ENCODE data around the gene KLHL5. TPM values are rescaled to one million over a fixed set of nuclear protein-coding genes. Genes with fewer than 3 reads are reported as not detected.

Gene KLHL5
- total RNA-seq, 1 donor from 2014 or later: 65.9 TPM

GRCh38 chr4:39021631-39022030 lies 40.4 kb upstream of the KLHL5 start:
- H3K9me3 Mint-ChIP-seq: peaks cover 6% of the 10 kb centered on the region
- Histone ChIP-seq H3K27ac (no peak overlapping the region), H3K4me2 (no peak overlapping the region), H3K79me2 (ENCODE audit: low read depth) (no peaks in the 10 kb centered on the region), H3F3A (ENCODE audit: low read depth) (no peaks in the 10 kb centered on the region), H3K4me3 (no peak overlapping the region), H4K20me1 (ENCODE audit: low read depth) (no peaks in the 10 kb centered on the region), H2AFZ (replicated peaks) (no peak overlapping the region), H3K4me1 (no peaks in the 10 kb centered on the region), H3K9me3 (ENCODE audit: low read depth) (no peaks in the 10 kb centered on the region), H3K27me3 (no peaks in the 10 kb centered on the region), H3K36me3 (no peaks in the 10 kb centered on the region), H3K9ac (no peak overlapping the region)
- no peak for DNase-seq (ENCODE audit: low spot score)
- H3K4me1 Mint-ChIP-seq: no peaks in the 10 kb centered on the region
- TF ChIP-seq CTCF (IDR thresholded peaks at IDR 0.05) (no peak), EZH2phosphoT487 (IDR thresholded peaks at IDR 0.05) (no peak), EZH2 (IDR thresholded peaks at IDR 0.05) (no peak)
- H3K4me3 Mint-ChIP-seq: no peak overlapping the region
- no peak overlapping the region for H3K27ac Mint-ChIP-seq
- peaks cover 2% of the 10 kb centered on the region for H3K27me3 Mint-ChIP-seq (ENCODE audit: insufficient read depth, low read depth)
- H3K36me3 Mint-ChIP-seq: no peaks in the 10 kb centered on the region

- H3K27ac Mint-ChIP-seq: no peak overlapping the region
- no peaks in the 10 kb centered on the region for H3K9me3 ChIP-seq (ENCODE audit: low read depth)
- H3K4me2 ChIP-seq: no peak overlapping the region
- no peaks in the 10 kb centered on the region for H3K36me3 Mint-ChIP-seq
- peaks cover 2% of the 10 kb centered on the region for H3K27me3 Mint-ChIP-seq (ENCODE audit: insufficient read depth, low read depth)
- no peaks in the 10 kb centered on the region for H3F3A ChIP-seq (ENCODE audit: low read depth)
- no peak for DNase-seq (ENCODE audit: low spot score)
- no peak overlapping the region for H3K4me3 ChIP-seq
- no peaks in the 10 kb centered on the region for H3K79me2 ChIP-seq (ENCODE audit: low read depth)
- no peaks in the 10 kb centered on the region for H4K20me1 ChIP-seq (ENCODE audit: low read depth)
- no peaks in the 10 kb centered on the region for H3K4me1 ChIP-seq
- H2AFZ ChIP-seq (replicated peaks): no peak overlapping the region
- no peaks in the 10 kb centered on the region for H3K4me1 Mint-ChIP-seq
- H3K36me3 ChIP-seq: no peaks in the 10 kb centered on the region
- H3K9me3 Mint-ChIP-seq: peaks cover 6% of the 10 kb centered on the region
- H3K9ac ChIP-seq: no peak overlapping the region
- H3K4me3 Mint-ChIP-seq: no peak overlapping the region
- H3K27ac ChIP-seq: no peak overlapping the region
- no peaks in the 10 kb centered on the region for H3K27me3 ChIP-seq
- TF ChIP-seq EZH2phosphoT487 (IDR thresholded peaks at IDR 0.05) (no peak), CTCF (IDR thresholded peaks at IDR 0.05) (no peak), EZH2 (IDR thresholded peaks at IDR 0.05) (no peak)
Observed at GRCh38 chr4:39022241-39022640, 39.8 kb upstream of the KLHL5 start.

GRCh38 chr4:39023059-39023458 lies 39.0 kb upstream of the KLHL5 start:
- Mint-ChIP-seq H3K4me1 (no peaks in the 10 kb centered on the region), H3K9me3 (peaks cover 2% of the 10 kb centered on the region), H3K36me3 (no peaks in the 10 kb centered on the region), H3K4me3 (no peak overlapping the region), H3K27ac (no peak overlapping the region), H3K27me3 (ENCODE audit: insufficient read depth, low read depth) (peaks cover 4% of the 10 kb centered on the region)
- Histone ChIP-seq H3K9ac (no peak overlapping the region), H3K27ac (no peak overlapping the region), H3K27me3 (no peaks in the 10 kb centered on the region), H2AFZ (replicated peaks) (no peak overlapping the region), H4K20me1 (ENCODE audit: low read depth) (no peaks in the 10 kb centered on the region), H3K9me3 (ENCODE audit: low read depth) (no peaks in the 10 kb centered on the region), H3K4me3 (no peak overlapping the region), H3K4me1 (no peaks in the 10 kb centered on the region), H3K79me2 (ENCODE audit: low read depth) (no peaks in the 10 kb centered on the region), H3K36me3 (no peaks in the 10 kb centered on the region), H3F3A (ENCODE audit: low read depth) (no peaks in the 10 kb centered on the region), H3K4me2 (no peak overlapping the region)
- DNase-seq (ENCODE audit: low spot score): no peak
- TF ChIP-seq EZH2 (IDR thresholded peaks at IDR 0.05) (no peak), CTCF (IDR thresholded peaks at IDR 0.05) (no peak), EZH2phosphoT487 (IDR thresholded peaks at IDR 0.05) (no peak)

Measured in neural progenitor cell (in vitro differentiated cells).